Bone marrow (tissue), 2 donors: Measurements from ENCODE around the gene ERI3.
A peak's percentile ranks its signal among the peaks of the same experiment; 100 is the strongest.

Experiments used
- DNase-seq, 2 donors: peaks; one replicate each; lab custom pipeline; 2025; lab: John Stamatoyannopoulos, UW

ERI3 gene

DNA sequence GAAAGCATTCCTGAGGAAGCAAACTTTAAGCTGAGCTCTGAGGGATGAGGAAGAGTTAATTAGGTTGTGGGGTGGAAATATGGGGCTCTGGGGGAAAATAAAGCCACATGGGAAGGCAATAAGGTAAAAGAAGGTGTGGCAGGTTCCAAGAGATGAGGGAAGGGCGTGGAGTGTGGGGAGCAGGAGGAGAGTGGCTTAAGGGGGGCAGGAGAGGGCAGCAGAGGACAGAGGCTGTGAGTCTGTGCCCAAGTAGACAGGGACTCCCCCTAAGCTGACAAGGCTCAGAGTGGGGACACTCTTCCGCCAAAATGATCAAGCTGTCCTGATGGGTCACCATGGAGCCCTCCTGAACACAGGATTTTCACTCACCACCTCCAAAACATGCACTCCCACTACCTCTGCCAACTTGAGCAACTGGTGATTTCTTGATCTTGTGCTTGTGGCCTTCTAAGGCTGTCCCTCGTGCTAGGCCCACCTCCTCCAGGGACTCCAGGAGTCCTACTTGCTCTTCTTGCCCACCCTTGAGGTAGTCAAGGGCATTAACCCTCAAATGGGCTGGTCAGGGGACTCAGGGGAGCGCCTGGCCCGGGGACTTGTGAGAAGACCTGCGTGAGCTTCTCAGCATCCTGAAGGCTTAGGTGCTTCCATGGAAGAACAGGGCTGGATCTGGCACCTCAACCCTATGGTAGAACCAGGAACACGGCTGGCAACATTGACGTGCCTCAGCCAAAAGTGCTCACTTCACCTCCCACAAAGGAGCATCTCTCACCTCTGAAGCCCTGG, 118.4 kb downstream of the ERI3 start:
- DNase-seq = no peak

DNA sequence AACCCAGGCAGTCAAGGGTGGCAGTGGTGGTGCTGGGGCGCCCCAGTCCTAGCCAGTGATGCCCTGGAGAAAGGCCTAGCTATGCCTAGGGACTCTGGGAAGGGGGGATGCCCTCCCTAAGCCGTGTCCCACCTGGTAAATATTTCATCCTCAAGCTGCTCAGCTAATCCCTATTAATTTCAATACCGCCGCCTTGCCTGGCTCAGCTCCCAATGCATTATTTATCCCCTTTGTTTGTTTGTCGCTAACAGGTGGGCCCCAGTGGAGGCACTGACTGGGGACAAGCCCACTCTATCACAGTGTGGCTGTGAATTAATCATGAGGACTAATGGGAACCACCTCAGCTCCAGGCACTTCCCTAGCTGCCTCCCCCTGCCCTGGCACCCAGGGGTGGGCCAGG, 119.2 kb downstream of the ERI3 start:
- DNase-seq = no peak

DNA sequence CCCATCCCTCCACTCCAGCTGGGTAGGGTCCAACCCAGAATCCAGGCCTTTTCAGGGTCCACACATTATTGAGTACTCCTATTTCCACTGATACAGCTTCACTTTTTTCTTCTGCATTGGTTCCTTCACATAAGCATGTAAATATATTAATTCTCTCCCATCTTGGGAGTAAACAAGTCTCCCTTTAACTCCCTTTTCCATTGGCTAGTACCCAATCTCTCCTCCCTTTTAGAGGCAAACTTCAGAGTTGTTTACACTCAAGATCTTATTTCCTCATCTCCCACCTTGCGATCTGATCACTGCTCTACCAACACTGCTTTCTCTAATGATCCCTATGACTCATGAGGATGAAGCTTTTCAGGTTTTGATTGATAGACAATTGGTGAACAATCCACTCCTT, 121.5 kb downstream of the ERI3 start:
- no peak for DNase-seq

GRCh38 chr1:44230796-44231195, 124.3 kb downstream of the ERI3 start:
- DNase-seq = no peak

DNA sequence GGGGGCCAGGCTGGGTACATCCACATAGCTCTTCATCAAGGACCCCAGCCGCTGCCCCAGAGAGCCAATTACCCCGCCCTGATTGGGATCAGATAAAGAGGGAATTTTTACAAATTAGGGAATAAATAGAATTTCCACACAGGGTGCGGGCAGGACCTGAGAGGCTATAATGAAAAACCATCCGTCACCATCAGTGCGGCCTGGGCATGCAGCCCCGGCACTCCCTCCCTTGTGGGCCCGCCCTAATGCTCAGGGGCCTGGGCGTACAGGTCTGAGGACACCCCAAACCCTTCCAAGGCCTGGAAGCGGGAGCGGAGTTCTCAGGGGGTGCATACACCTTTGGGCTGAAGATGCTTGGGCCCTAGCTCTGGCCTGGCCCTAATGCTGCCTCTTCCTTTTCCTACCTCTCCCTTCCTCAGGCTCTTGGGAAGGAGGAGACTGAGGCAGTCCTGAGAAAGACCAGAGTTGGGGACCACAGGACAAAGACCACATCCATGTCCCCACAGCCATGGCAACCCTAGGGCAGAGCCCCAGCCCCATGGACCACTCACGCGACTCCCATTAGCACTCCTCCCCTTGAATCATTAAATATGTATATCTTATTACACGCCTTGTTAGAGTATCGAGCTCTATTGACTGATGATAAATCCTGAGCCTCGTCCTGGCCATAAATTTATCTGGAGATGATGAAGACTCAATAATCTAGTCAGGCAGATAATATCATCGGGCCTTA, 125.5 kb downstream of the ERI3 start:
- DNase-seq = no peak

GRCh38 chr1:44228218-44228617, 126.8 kb downstream of the ERI3 start:
- DNase-seq = no peak

- no peak for DNase-seq
Observed at GRCh38 chr1:44227211-44227610, 127.8 kb downstream of the ERI3 start.

DNA sequence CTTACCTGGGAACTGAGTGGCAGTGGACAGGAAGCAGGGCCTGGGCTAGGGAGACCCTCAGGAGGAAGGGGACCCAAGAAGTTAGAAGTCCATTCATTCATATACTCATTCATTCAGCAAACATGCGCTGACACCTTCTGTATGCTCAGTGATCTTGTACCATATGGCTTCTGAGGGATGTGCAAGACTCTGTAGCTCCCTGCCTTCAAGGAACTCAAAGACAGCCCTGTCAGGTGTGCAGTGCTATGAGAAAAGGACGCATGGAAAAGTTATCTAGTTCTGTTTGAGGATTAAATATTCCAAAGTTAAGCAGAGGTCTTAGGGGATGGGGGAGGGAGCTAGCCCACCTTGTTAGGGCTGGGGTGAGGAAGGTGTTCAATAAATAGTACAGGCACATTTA, 129.3 kb downstream of the ERI3 start:
- DNase-seq = no peak

DNA sequence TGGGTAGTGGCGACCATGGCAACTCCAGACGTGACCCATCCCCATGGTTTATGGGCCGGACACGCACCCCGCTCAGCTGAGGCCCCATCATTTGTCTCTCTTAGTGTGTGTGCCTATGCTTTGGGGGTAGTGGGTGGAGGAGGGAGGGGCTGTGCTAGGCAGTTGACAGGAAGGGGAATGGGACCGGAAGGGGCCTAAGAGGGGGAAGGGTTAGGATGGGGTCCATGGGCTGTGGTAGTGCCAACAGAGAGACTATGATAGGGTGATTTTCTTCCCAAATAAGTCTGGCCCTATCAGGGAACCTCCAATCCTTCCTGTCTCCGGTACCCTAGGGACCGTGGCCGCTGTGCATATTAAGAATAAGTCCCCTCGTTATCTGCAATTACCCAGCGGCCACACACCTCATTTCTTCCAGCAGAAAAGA, 131.9 kb downstream of the ERI3 start:
- DNase-seq = no peak

GRCh38 chr1:44222397-44223186, 132.5 kb downstream of the ERI3 start:
- DNase-seq = no peak

DNA sequence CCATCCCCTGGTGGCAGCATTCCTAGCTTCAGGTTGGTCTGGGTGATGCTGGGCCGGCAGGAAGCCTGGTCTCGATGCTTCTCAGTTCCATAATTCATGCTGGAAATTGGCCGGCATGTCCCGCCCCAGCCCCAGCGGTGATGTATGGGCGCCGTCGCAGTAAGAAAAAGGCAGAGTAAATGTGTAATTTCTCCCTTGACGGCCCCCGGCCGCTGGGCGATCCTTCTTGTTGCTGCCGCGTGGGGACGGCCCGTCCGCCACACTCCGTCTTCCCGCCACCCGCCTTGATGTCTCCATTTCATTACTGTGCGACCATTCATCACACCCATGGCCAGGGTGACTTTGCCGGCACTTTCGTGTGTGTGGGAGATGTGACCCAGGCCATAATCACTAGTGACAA, 133.3 kb downstream of the ERI3 start:
- no peak for DNase-seq

DNA sequence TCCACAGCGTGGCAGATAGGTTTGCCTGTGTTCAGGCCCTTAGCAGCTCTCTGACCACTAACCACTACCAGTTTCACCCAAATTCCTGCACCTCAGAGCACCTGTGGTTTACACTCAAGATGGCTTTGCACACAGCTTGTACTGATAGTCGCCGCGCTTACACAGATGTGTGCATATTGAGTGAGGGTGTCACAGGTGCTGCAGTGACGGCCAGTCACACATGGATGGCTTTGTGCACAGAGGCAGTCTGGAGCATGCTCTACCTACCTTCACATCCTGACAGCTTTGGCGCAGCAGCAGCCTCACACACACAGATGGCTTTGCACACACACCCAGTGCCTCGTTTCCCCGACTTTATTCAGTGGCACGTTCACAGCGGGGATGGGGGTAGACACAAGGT, 134.3 kb downstream of the ERI3 start:
- no peak for DNase-seq

DNA sequence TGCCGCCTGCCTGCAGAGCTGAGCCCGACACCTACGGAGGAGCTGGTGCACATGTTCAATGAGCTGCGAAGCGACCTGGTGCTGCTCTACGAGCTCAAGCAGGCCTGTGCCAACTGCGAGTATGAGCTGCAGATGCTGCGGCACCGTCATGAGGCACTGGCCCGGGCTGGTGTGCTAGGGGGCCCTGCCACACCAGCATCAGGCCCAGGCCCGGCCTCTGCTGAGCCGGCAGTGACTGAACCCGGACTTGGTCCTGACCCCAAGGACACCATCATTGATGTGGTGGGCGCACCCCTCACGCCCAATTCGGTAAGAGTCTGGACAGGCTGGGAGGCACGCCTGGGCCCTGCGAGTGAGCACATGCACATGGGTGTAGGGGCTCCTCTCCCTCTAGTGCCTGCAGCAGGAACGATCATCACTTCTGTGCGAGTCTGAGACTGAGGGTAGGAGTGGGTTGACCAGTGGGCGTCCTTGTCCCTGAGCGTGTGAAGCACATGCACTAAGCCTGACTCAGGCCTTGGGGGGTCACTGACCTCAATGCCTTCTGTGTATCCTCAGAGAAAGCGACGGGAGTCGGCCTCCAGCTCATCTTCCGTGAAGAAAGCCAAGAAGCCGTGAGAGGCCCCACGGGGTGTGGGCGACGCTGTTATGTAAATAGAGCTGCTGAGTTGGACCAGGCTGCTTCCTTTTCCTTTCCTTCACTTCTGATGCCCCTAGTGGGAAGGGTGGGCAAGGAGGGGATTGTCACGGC, 134.9 kb downstream of the ERI3 start:
- DNase-seq = no peak

DNA sequence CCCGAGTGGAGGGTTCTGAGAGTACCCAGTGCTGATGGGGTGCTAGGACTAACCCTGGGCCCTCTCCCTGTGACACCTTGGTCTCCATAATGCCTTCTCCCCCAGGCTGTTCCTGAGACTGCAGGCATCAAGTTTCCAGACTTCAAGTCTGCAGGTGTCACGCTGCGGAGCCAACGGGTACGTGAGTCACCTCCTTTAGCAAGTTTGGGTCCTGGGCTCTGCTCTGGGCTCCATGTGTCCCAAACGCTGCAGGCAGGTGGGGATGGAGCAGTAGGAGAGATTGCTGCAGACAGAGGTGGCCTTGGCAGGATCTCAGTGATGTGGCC, 135.8 kb downstream of the ERI3 start:
- no peak for DNase-seq

GRCh38 chr1:44218503-44219300, 136.4 kb downstream of the ERI3 start:
- no peak for DNase-seq

DNA sequence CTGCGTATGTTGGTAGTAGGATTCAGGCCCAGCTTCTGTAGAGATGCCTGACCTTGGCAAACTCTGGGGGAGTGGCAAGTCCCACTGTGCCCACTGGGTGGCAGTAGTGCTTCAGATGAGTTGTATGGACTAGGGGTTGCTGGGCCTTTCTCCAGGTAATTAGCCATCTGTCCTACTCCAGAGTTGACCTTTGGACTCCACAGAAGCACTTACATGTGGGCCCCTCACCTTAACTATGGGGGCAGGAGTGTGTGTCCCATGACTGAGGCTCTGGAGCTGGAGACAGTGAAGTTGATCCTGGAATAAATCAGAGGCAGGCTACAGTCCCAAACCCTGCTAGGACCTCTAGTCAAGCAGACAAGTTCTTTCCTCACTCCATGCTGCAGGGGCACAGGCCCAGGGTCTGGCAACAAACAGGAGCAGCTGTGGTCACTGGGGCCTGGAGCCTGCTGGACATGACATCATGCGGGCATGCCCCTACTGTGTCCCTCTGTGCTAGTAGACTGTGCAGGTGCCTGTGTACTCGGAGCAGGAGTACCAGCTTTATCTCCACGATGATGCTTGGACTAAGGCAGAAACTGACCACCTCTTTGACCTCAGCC, 137.1 kb downstream of the ERI3 start:
- peak; percentile 4 to 46 for DNase-seq

DNA sequence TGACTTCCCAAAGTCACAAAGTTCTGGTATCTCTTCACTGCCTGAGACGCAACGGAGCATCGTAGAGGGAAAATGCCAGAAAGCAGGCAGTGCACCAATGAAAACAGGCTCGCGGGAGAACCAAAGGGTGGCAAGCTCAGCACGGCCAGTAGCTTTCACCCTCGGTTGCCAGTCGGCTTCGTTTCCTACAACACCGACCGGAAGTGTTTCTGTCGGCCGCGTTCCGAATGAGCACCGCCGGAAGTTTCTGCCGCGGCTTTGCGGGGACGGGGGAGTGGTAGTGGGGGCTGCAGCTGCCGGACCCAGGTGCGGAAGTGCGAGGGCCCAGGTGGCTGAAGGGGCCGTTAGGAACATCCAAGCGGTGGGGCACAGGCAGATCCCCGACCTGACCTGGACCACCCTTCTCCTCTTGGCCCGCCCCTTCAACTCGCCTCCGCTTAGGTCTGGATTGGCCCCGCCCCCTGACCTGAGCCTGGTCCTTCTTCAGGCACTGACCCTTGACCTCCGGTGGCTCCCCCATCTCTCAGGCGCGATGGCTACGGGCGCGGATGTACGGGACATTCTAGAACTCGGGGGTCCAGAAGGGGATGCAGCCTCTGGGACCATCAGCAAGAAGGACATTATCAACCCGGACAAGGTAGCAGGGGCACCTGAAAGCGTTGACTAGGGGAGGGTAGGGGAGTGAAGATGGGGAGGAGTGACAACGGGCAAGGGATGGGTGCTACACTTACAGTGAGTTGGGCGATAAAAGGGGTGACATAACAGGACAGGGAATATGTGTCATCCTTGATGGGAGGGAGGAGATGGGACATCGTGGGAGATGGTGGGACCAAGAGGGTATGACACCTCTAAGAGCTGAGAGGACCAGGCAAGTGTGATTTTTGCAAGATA, 141.6 kb downstream of the ERI3 start, which contains the start of gene DMAP1:
Gene DMAP1 (plus strand): TSS at position 250 of the 891 bp plus-strand sequence. CDS start 283 bp downstream, at position 533.
- DNase-seq = peak; percentile 62 to 86

DNA sequence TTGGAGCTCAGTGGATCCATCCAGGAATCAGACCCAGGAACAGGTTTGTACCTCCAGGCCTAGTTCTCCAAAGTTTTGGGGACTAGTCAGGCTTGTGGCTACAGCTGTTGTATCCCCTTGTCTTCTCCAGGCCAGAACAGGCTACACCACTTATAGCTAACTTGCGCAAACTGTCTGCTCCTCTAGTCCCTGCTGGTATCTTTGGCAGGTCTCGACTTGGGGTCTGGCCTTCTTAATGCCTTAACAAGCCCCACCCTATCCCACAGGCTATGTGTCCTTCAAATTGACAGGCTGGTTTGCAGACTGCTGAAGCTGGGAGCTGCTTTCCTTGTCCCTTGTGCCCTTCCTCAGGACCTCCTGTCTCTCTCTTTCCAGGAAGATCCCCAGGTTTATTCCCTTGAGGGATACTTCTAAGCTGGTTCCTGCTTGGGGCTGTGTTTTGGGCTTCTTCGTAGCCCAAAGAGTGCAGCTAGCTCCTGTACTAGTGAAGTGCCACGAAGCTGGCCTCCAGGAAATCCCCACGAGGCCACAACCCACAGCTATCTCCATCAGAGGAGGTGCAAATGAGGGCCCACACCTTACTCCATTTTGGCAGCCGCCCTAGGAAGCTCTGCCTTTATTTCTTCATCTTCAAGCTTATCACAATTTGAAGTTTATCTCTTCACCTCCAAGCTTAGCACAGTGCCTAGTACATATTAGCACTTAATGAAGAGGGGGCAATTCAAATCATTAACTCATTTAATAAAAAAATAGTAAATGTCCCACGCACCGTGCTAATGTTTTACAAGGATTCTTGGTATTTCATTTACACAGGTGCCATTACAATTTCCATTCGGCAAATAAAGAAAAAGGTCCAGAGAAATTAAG, 142.5 kb downstream of the ERI3 start:
- DNase-seq = no peak

GRCh38 chr1:44210595-44210994, 144.5 kb downstream of the ERI3 start:
- no peak for DNase-seq
